GM23338 (cell line): Measurements from ENCODE around the gene FOXP1. TPM values are rescaled to one million over a fixed set of nuclear protein-coding genes. Genes with fewer than 3 reads are reported as not detected.

ENCODE experiments used
- ATAC-seq: fragments of 200-7000 bp; cut with Tn5 transposase; 3 replicates; pipeline ENCODE4 v1.9.1; 2020
- DNase-seq: peaks from one replicate; pipeline ENCODE4 v3.0.0-alpha.2; 2015; ENCODE audit warnings: low spot score
- H2AFZ ChIP-seq: fragments of 200-600 bp; sonication (generic); 2 replicates; pipeline ENCODE4 v1.8.0; 2016; ENCODE audit warnings: antibody characterized with exemption, mild to moderate bottlenecking, moderate library complexity
- H3F3A ChIP-seq: fragments of 200-600 bp; sonication (generic); replicated peaks from 2 replicates; pipeline ENCODE4 v1.8.0; 2017; ENCODE audit warnings: antibody characterized with exemption, mixed run types, low read depth
- H3K27ac ChIP-seq: fragments of 200-600 bp; sonication (generic); 2 replicates; pipeline ENCODE4 v1.6.1; 2016; ENCODE audit warnings: low read depth
- H3K27me3 ChIP-seq: fragments of 200-600 bp; sonication (generic); 2 replicates; pipeline ENCODE4 v1.8.0; 2016; ENCODE audit warnings: mild to moderate bottlenecking, mixed run types, moderate library complexity; ENCODE audit not compliant: insufficient read depth
- H3K36me3 ChIP-seq: fragments of 200-600 bp; sonication (generic); 2 replicates; pipeline ENCODE4 v1.8.0; 2016; ENCODE audit warnings: mild to moderate bottlenecking; ENCODE audit not compliant: insufficient read depth
- H3K4me1 ChIP-seq: fragments of 200-600 bp; sonication (generic); 2 replicates; pipeline ENCODE4 v1.8.0; 2016; ENCODE audit warnings: mild to moderate bottlenecking, moderate library complexity; ENCODE audit not compliant: insufficient read depth
- H3K4me2 ChIP-seq: fragments of 200-600 bp; sonication (generic); 2 replicates; pipeline ENCODE4 v1.7.1; 2017; ENCODE audit warnings: mixed run types
- H3K4me3 ChIP-seq: fragments of 200-600 bp; sonication (generic); 2 replicates; pipeline ENCODE4 v1.6.1; 2016; ENCODE audit warnings: mixed run types
- H3K79me2 ChIP-seq: fragments of 200-600 bp; sonication (generic); replicated peaks from 2 replicates; pipeline ENCODE4 v1.8.0; 2017; ENCODE audit warnings: mild to moderate bottlenecking; ENCODE audit not compliant: insufficient read depth
- H3K9me2 ChIP-seq: fragments of 200-600 bp; sonication (generic); 2 replicates; pipeline ENCODE4 v1.8.0; 2017; ENCODE audit not compliant: insufficient read depth
- H4K20me1 ChIP-seq: fragments of 200-600 bp; sonication (generic); replicated peaks from 2 replicates; pipeline ENCODE4 v1.8.0; 2017; ENCODE audit warnings: mild to moderate bottlenecking; ENCODE audit not compliant: insufficient read depth
- H3K27ac Mint-ChIP-seq: 2 replicates; pipeline ENCODE4 v1.8.0; 2020; ENCODE audit warnings: inconsistent platforms, mild to moderate bottlenecking, moderate library complexity, mixed read lengths
- H3K27me3 Mint-ChIP-seq: 3 replicates; pipeline ENCODE4 v1.8.0; 2022; ENCODE audit warnings: low read depth, mild to moderate bottlenecking, moderate library complexity, mixed read lengths, inconsistent platforms; ENCODE audit not compliant: insufficient read depth, poor library complexity
- H3K36me3 Mint-ChIP-seq: 3 replicates; pipeline ENCODE4 v1.8.0; 2021; ENCODE audit warnings: low read depth, mild to moderate bottlenecking, inconsistent platforms, moderate library complexity, mixed read lengths
- H3K4me1 Mint-ChIP-seq: 3 replicates; pipeline ENCODE4 v1.8.0; 2020; ENCODE audit warnings: mild to moderate bottlenecking, inconsistent platforms, mixed read lengths
- H3K4me3 Mint-ChIP-seq: 3 replicates; pipeline ENCODE4 v1.8.0; 2021; ENCODE audit warnings: moderate library complexity, mild to moderate bottlenecking, inconsistent platforms, mixed read lengths
- H3K9me3 Mint-ChIP-seq: 3 replicates; pipeline ENCODE4 v1.8.0; 2020; ENCODE audit warnings: moderate library complexity, mild to moderate bottlenecking, inconsistent platforms, mixed read lengths
- CREB1 ChIP-seq: fragments of 250-450 bp; sonication (Bioruptor Pico); IDR thresholded peaks from 2 replicates; pipeline ENCODE4 v1.5.0; 2020; ENCODE audit warnings: low read depth, mild to moderate bottlenecking, moderate library complexity
- EZH2 ChIP-seq: fragments of 200-600 bp; sonication (generic); IDR thresholded peaks from one replicate; pipeline ENCODE4 v1.8.0; 2017; ENCODE audit warnings: antibody characterized with exemption, mild to moderate bottlenecking, low read depth; ENCODE audit not compliant: unreplicated experiment
- NANOG ChIP-seq: IDR thresholded peaks from 2 replicates; pipeline ENCODE4 v1.6.1; 2016; ENCODE audit warnings: antibody characterized with exemption, borderline replicate concordance
- POLR2AphosphoS5 ChIP-seq: IDR thresholded peaks from 2 replicates; pipeline ENCODE4 v1.6.1; 2016; ENCODE audit warnings: antibody characterized with exemption, low read depth
- STAT1 ChIP-seq: IDR thresholded peaks from one replicate; pipeline ENCODE4 v1.6.1; 2016; ENCODE audit warnings: antibody characterized with exemption; ENCODE audit not compliant: unreplicated experiment
- ZNF114 ChIP-seq: fragments of 250-450 bp; sonication (Bioruptor Pico); IDR thresholded peaks from 2 replicates; pipeline ENCODE4 v1.5.0; 2020; ENCODE audit warnings: mild to moderate bottlenecking, moderate library complexity
- polyA plus RNA-seq: library from polyadenylated mRNA; unstranded; fragments of >200 nt; fragmentation: Nextera tagmentation; extraction: Ambion mirVana; gene quantifications from 2 replicates; pipeline ENCODE4 v1.2.1, GENCODE V29; 2016
- total RNA-seq: library from RNA; depleted of rRNA; stranded (reverse); fragments of >200 nt; shearing (Covaris generic); gene quantifications from 2 replicates; pipeline ENCODE4 v1.2.3, GENCODE V29; 2014
- TF ChIP-seq, protein P1 (sequence below): fragments of 250-450 bp; sonication (Bioruptor Pico); IDR thresholded peaks from 2 replicates; pipeline ENCODE4 v1.5.0; 2020; ENCODE audit warnings: mild to moderate bottlenecking, moderate library complexity
- TF ChIP-seq, protein P2 (sequence below): IDR thresholded peaks from 2 replicates; pipeline ENCODE4 v1.6.1; 2016; ENCODE audit warnings: antibody characterized with exemption

The FOXP1 gene
- total and polyA plus RNA-seq, 2 experiments from 2014 or later, result 32.9 to 35.5 TPM

DNA sequence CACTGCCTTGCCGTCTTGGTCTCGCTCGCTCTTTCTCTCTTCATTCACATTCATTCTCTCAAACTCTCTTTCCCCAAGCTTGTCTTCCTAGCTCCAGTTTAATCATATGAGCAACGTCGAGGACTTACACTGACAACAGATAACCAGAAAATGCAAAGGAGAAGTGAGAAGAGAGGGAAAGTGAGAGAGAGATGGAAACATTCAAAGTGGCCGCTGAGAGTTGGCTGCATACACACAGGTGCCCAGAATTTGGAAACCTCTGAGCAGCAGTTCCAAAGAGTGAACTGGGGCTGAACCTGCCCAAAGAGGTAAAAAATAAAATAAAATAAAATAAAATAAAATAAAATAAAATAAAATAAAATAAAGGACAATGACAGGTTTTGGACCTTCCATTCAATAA lies 583.0 kb downstream of the FOXP1 start:
- Mint-ChIP-seq H3K4me1 (peaks cover 23% of the 10 kb centered on the region), H3K27me3 (no peaks in the 10 kb centered on the region), H3K4me3 (no peak overlapping the region), H3K27ac (no peak overlapping the region), H3K9me3 (no peaks in the 10 kb centered on the region), H3K36me3 (no peaks in the 10 kb centered on the region)
- no peaks in the 10 kb centered on the region for H3K9me2 ChIP-seq
- H3K27ac ChIP-seq, result no peak overlapping the region
- H3K36me3 ChIP-seq, result no peaks in the 10 kb centered on the region
- no peaks in the 10 kb centered on the region for H3K79me2 ChIP-seq
- H3K27me3 ChIP-seq, result no peaks in the 10 kb centered on the region
- no peak overlapping the region for H2AFZ ChIP-seq
- ATAC-seq, result no peak
- H4K20me1 ChIP-seq, result no peaks in the 10 kb centered on the region
- no peak overlapping the region for H3K4me2 ChIP-seq
- H3K4me3 ChIP-seq, result no peak overlapping the region
- no peak for DNase-seq
- peaks cover 18% of the 10 kb centered on the region for H3K4me1 ChIP-seq
- TF ChIP-seq EZH2, result no peak
- no peak for TF ChIP-seq NANOG
- H3F3A ChIP-seq, result no peaks in the 10 kb centered on the region

DNA sequence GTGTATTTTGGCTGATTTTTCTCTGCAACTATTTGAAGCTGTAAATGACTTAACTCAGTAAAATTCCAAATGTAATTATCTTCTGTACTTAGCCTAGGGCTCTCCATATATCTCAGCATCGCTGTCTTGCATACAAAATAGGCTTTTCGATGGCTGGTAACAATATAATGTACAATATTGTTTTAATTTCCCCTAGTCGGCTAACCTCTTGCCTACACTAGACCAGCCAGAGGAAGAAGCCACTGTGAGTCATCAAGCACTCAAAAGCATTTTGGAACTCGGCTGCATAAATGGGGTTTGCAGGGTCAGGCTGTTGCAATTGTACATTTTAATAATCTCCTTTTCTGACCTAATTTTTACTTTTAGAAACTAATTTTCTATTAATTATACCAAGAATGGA lies 583.8 kb downstream of the FOXP1 start:
- no peaks in the 10 kb centered on the region for H3K36me3 ChIP-seq
- H2AFZ ChIP-seq, result no peak overlapping the region
- no peaks in the 10 kb centered on the region for H3K27me3 ChIP-seq
- ATAC-seq (no peak), DNase-seq (no peak)
- TF ChIP-seq, protein P1, sequence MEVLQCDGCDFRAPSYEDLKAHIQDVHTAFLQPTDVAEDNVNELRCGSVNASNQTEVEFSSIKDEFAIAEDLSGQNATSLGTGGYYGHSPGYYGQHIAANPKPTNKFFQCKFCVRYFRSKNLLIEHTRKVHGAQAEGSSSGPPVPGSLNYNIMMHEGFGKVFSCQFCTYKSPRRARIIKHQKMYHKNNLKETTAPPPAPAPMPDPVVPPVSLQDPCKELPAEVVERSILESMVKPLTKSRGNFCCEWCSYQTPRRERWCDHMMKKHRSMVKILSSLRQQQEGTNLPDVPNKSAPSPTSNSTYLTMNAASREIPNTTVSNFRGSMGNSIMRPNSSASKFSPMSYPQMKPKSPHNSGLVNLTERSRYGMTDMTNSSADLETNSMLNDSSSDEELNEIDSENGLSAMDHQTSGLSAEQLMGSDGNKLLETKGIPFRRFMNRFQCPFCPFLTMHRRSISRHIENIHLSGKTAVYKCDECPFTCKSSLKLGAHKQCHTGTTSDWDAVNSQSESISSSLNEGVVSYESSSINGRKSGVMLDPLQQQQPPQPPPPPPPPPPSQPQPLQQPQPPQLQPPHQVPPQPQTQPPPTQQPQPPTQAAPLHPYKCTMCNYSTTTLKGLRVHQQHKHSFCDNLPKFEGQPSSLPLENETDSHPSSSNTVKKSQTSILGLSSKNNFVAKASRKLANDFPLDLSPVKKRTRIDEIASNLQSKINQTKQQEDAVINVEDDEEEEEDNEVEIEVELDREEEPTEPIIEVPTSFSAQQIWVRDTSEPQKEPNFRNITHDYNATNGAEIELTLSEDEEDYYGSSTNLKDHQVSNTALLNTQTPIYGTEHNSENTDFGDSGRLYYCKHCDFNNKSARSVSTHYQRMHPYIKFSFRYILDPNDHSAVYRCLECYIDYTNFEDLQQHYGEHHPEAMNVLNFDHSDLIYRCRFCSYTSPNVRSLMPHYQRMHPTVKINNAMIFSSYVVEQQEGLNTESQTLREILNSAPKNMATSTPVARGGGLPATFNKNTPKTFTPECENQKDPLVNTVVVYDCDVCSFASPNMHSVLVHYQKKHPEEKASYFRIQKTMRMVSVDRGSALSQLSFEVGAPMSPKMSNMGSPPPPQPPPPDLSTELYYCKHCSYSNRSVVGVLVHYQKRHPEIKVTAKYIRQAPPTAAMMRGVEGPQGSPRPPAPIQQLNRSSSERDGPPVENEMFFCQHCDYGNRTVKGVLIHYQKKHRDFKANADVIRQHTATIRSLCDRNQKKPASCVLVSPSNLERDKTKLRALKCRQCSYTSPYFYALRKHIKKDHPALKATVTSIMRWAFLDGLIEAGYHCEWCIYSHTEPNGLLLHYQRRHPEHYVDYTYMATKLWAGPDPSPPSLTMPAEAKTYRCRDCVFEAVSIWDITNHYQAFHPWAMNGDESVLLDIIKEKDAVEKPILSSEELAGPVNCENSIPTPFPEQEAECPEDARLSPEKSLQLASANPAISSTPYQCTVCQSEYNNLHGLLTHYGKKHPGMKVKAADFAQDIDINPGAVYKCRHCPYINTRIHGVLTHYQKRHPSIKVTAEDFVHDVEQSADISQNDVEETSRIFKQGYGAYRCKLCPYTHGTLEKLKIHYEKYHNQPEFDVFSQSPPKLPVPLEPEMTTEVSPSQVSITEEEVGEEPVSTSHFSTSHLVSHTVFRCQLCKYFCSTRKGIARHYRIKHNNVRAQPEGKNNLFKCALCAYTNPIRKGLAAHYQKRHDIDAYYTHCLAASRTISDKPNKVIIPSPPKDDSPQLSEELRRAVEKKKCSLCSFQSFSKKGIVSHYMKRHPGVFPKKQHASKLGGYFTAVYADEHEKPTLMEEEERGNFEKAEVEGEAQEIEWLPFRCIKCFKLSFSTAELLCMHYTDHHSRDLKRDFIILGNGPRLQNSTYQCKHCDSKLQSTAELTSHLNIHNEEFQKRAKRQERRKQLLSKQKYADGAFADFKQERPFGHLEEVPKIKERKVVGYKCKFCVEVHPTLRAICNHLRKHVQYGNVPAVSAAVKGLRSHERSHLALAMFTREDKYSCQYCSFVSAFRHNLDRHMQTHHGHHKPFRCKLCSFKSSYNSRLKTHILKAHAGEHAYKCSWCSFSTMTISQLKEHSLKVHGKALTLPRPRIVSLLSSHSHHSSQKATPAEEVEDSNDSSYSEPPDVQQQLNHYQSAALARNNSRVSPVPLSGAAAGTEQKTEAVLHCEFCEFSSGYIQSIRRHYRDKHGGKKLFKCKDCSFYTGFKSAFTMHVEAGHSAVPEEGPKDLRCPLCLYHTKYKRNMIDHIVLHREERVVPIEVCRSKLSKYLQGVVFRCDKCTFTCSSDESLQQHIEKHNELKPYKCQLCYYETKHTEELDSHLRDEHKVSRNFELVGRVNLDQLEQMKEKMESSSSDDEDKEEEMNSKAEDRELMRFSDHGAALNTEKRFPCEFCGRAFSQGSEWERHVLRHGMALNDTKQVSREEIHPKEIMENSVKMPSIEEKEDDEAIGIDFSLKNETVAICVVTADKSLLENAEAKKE, result no peak
- TF ChIP-seq CREB1 (no peak), STAT1 (no peak), POLR2AphosphoS5 (no peak), ZNF114 (CRISPR knock-in tag) (no peak), EZH2 (no peak)
- TF ChIP-seq, protein P2, sequence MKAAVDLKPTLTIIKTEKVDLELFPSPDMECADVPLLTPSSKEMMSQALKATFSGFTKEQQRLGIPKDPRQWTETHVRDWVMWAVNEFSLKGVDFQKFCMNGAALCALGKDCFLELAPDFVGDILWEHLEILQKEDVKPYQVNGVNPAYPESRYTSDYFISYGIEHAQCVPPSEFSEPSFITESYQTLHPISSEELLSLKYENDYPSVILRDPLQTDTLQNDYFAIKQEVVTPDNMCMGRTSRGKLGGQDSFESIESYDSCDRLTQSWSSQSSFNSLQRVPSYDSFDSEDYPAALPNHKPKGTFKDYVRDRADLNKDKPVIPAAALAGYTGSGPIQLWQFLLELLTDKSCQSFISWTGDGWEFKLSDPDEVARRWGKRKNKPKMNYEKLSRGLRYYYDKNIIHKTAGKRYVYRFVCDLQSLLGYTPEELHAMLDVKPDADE, result no peak
- H3K4me1 ChIP-seq, result peaks cover 18% of the 10 kb centered on the region
- H3K4me2 ChIP-seq, result no peak overlapping the region
- H4K20me1 ChIP-seq, result no peaks in the 10 kb centered on the region
- Mint-ChIP-seq H3K4me3 (no peak overlapping the region), H3K4me1 (peaks cover 23% of the 10 kb centered on the region), H3K27me3 (no peaks in the 10 kb centered on the region), H3K27ac (no peak overlapping the region), H3K9me3 (no peaks in the 10 kb centered on the region), H3K36me3 (no peaks in the 10 kb centered on the region)
- no peaks in the 10 kb centered on the region for H3F3A ChIP-seq
- no peak overlapping the region for H3K4me3 ChIP-seq
- H3K27ac ChIP-seq, result no peak overlapping the region
- H3K79me2 ChIP-seq, result no peaks in the 10 kb centered on the region
- H3K9me2 ChIP-seq, result no peaks in the 10 kb centered on the region
